ENCODE data around the gene FUNDC1. TPM values are rescaled to one million over a fixed set of nuclear protein-coding genes. Genes with fewer than 3 reads are reported as not detected.

FUNDC1 gene
- total RNA-seq, 4 donors from 2014 or later, result 5.5 to 15.7 (median 8.6) TPM

GRCh38 chrX:44483965-44484606 is 58.6 kb downstream of the FUNDC1 start:
- Histone ChIP-seq H3K9me3 (no peaks in the 10 kb centered on the region), H3K27me3 (peaks cover 0 to 4% of the 10 kb centered on the region in 2 donors), H3K4me1 (no peaks in the 10 kb centered on the region), H3K36me3 (no peaks in the 10 kb centered on the region), H3K27ac (no peak overlapping the region), H3K4me3 (no peak overlapping the region)
- TF ChIP-seq POLR2A (IDR thresholded peaks at IDR 0.05) (no peak), CTCF (IDR thresholded peaks at IDR 0.05) (no peak), EP300 (IDR thresholded peaks at IDR 0.05) (no peak)
- no peak for DNase-seq (ENCODE audit: low spot score in 2 of 2)
- 88% methylated on average over 8 of the region's 8 CpGs for WGBS, 2 donors

- 56 to 86% methylated on average over 1 of the region's 1 CpG for WGBS, 2 donors
- Histone ChIP-seq H3K4me1 (no peaks in the 10 kb centered on the region), H3K9me3 (no peaks in the 10 kb centered on the region), H3K36me3 (no peaks in the 10 kb centered on the region), H3K27ac (no peak overlapping the region), H3K27me3 (peaks cover 0 to 4% of the 10 kb centered on the region in 2 donors), H3K4me3 (no peak overlapping the region)
- TF ChIP-seq POLR2A (IDR thresholded peaks at IDR 0.05) (no peak), EP300 (IDR thresholded peaks at IDR 0.05) (no peak), CTCF (IDR thresholded peaks at IDR 0.05) (no peak)
- DNase-seq (ENCODE audit: low spot score in 2 of 2), result no peak
Observed at GRCh38 chrX:44482575-44482974, 60.1 kb downstream of the FUNDC1 start.

- H3K4me1 ChIP-seq, result no peaks in the 10 kb centered on the region
- no peak overlapping the region for H3K27ac ChIP-seq
- no peak for DNase-seq (ENCODE audit: low spot score in 2 of 2)
- no peaks in the 10 kb centered on the region for H3K9me3 ChIP-seq
- WGBS, 2 donors, result 56 to 67% methylated on average over 2 of the region's 2 CpGs
- no peaks in the 10 kb centered on the region for H3K36me3 ChIP-seq
- no peak overlapping the region for H3K4me3 ChIP-seq
- H3K27me3 ChIP-seq, result peaks cover 0 to 4% of the 10 kb centered on the region in 2 donors
- no peak for TF ChIP-seq CTCF (IDR thresholded peaks at IDR 0.05)
- no peak for TF ChIP-seq EP300 (IDR thresholded peaks at IDR 0.05)
- no peak for TF ChIP-seq POLR2A (IDR thresholded peaks at IDR 0.05)
Observed at GRCh38 chrX:44480591-44480990, 62.1 kb downstream of the FUNDC1 start.

GRCh38 chrX:44474410-44474809 is 68.2 kb downstream of the FUNDC1 start:
- Histone ChIP-seq H3K27me3 (peaks cover 0 to 5% of the 10 kb centered on the region in 2 donors), H3K36me3 (no peaks in the 10 kb centered on the region), H3K9me3 (no peaks in the 10 kb centered on the region), H3K27ac (no peak overlapping the region), H3K4me1 (no peaks in the 10 kb centered on the region), H3K4me3 (no peak overlapping the region)
- TF ChIP-seq EP300 (IDR thresholded peaks at IDR 0.05) (no peak), POLR2A (IDR thresholded peaks at IDR 0.05) (no peak), CTCF (IDR thresholded peaks at IDR 0.05) (no peak)
- WGBS, 2 donors, result 65 to 79% methylated on average over 2 of the region's 2 CpGs
- no peak for DNase-seq (ENCODE audit: low spot score in 2 of 2)

Other genes starting within 250 kb of the FUNDC1 start
- gene EFHC2, start 199.2 kb downstream of the FUNDC1 start, total RNA-seq, result 1 to 10 TPM; 2.5 to 5.2 (median 4.0) TPM